GM23338 (cell line): Measurements from ENCODE around the gene LRRC4B. TPM values are rescaled to one million over a fixed set of nuclear protein-coding genes. Genes with fewer than 3 reads are reported as not detected.

ENCODE experiments used
- ATAC-seq: fragments of 200-7000 bp; cut with Tn5 transposase; 3 replicates; pipeline ENCODE4 v1.9.1; 2020
- DNase-seq: peaks from one replicate; pipeline ENCODE4 v3.0.0-alpha.2; 2015; ENCODE audit warnings: low spot score
- H2AFZ ChIP-seq: fragments of 200-600 bp; sonication (generic); 2 replicates; pipeline ENCODE4 v1.8.0; 2016; ENCODE audit warnings: antibody characterized with exemption, mild to moderate bottlenecking, moderate library complexity
- H3F3A ChIP-seq: fragments of 200-600 bp; sonication (generic); replicated peaks from 2 replicates; pipeline ENCODE4 v1.8.0; 2017; ENCODE audit warnings: antibody characterized with exemption, mixed run types, low read depth
- H3K27ac ChIP-seq: fragments of 200-600 bp; sonication (generic); 2 replicates; pipeline ENCODE4 v1.6.1; 2016; ENCODE audit warnings: low read depth
- H3K27me3 ChIP-seq: fragments of 200-600 bp; sonication (generic); 2 replicates; pipeline ENCODE4 v1.8.0; 2016; ENCODE audit warnings: mild to moderate bottlenecking, mixed run types, moderate library complexity; ENCODE audit not compliant: insufficient read depth
- H3K36me3 ChIP-seq: fragments of 200-600 bp; sonication (generic); 2 replicates; pipeline ENCODE4 v1.8.0; 2016; ENCODE audit warnings: mild to moderate bottlenecking; ENCODE audit not compliant: insufficient read depth
- H3K4me1 ChIP-seq: fragments of 200-600 bp; sonication (generic); 2 replicates; pipeline ENCODE4 v1.8.0; 2016; ENCODE audit warnings: mild to moderate bottlenecking, moderate library complexity; ENCODE audit not compliant: insufficient read depth
- H3K4me2 ChIP-seq: fragments of 200-600 bp; sonication (generic); 2 replicates; pipeline ENCODE4 v1.7.1; 2017; ENCODE audit warnings: mixed run types
- H3K4me3 ChIP-seq: fragments of 200-600 bp; sonication (generic); 2 replicates; pipeline ENCODE4 v1.6.1; 2016; ENCODE audit warnings: mixed run types
- H3K79me2 ChIP-seq: fragments of 200-600 bp; sonication (generic); replicated peaks from 2 replicates; pipeline ENCODE4 v1.8.0; 2017; ENCODE audit warnings: mild to moderate bottlenecking; ENCODE audit not compliant: insufficient read depth
- H3K9me2 ChIP-seq: fragments of 200-600 bp; sonication (generic); 2 replicates; pipeline ENCODE4 v1.8.0; 2017; ENCODE audit not compliant: insufficient read depth
- H4K20me1 ChIP-seq: fragments of 200-600 bp; sonication (generic); replicated peaks from 2 replicates; pipeline ENCODE4 v1.8.0; 2017; ENCODE audit warnings: mild to moderate bottlenecking; ENCODE audit not compliant: insufficient read depth
- H3K27ac Mint-ChIP-seq: 2 replicates; pipeline ENCODE4 v1.8.0; 2020; ENCODE audit warnings: inconsistent platforms, mild to moderate bottlenecking, moderate library complexity, mixed read lengths
- H3K27me3 Mint-ChIP-seq: 3 replicates; pipeline ENCODE4 v1.8.0; 2022; ENCODE audit warnings: low read depth, mild to moderate bottlenecking, moderate library complexity, mixed read lengths, inconsistent platforms; ENCODE audit not compliant: insufficient read depth, poor library complexity
- H3K36me3 Mint-ChIP-seq: 3 replicates; pipeline ENCODE4 v1.8.0; 2021; ENCODE audit warnings: low read depth, mild to moderate bottlenecking, inconsistent platforms, moderate library complexity, mixed read lengths
- H3K4me1 Mint-ChIP-seq: 3 replicates; pipeline ENCODE4 v1.8.0; 2020; ENCODE audit warnings: mild to moderate bottlenecking, inconsistent platforms, mixed read lengths
- H3K4me3 Mint-ChIP-seq: 3 replicates; pipeline ENCODE4 v1.8.0; 2021; ENCODE audit warnings: moderate library complexity, mild to moderate bottlenecking, inconsistent platforms, mixed read lengths
- H3K9me3 Mint-ChIP-seq: 3 replicates; pipeline ENCODE4 v1.8.0; 2020; ENCODE audit warnings: moderate library complexity, mild to moderate bottlenecking, inconsistent platforms, mixed read lengths
- CREB1 ChIP-seq: fragments of 250-450 bp; sonication (Bioruptor Pico); IDR thresholded peaks from 2 replicates; pipeline ENCODE4 v1.5.0; 2020; ENCODE audit warnings: low read depth, mild to moderate bottlenecking, moderate library complexity
- EZH2 ChIP-seq: fragments of 200-600 bp; sonication (generic); IDR thresholded peaks from one replicate; pipeline ENCODE4 v1.8.0; 2017; ENCODE audit warnings: antibody characterized with exemption, mild to moderate bottlenecking, low read depth; ENCODE audit not compliant: unreplicated experiment
- JUNB ChIP-seq: IDR thresholded peaks from one replicate; pipeline ENCODE4 v1.6.1; 2016; ENCODE audit warnings: antibody characterized with exemption; ENCODE audit not compliant: unreplicated experiment
- NANOG ChIP-seq: IDR thresholded peaks from 2 replicates; pipeline ENCODE4 v1.6.1; 2016; ENCODE audit warnings: antibody characterized with exemption, borderline replicate concordance
- POLR2AphosphoS5 ChIP-seq: IDR thresholded peaks from 2 replicates; pipeline ENCODE4 v1.6.1; 2016; ENCODE audit warnings: antibody characterized with exemption, low read depth
- STAT1 ChIP-seq: IDR thresholded peaks from one replicate; pipeline ENCODE4 v1.6.1; 2016; ENCODE audit warnings: antibody characterized with exemption; ENCODE audit not compliant: unreplicated experiment
- ZNF331 ChIP-seq: fragments of 250-450 bp; sonication (Bioruptor Pico); IDR thresholded peaks from 2 replicates; pipeline ENCODE4 v1.5.0; 2020; ENCODE audit warnings: low read depth, mild to moderate bottlenecking, moderate library complexity
- polyA plus RNA-seq: library from polyadenylated mRNA; unstranded; fragments of >200 nt; fragmentation: Nextera tagmentation; extraction: Ambion mirVana; gene quantifications from 2 replicates; pipeline ENCODE4 v1.2.1, GENCODE V29; 2016
- total RNA-seq: library from RNA; depleted of rRNA; stranded (reverse); fragments of >200 nt; shearing (Covaris generic); gene quantifications from 2 replicates; pipeline ENCODE4 v1.2.3, GENCODE V29; 2014
- TF ChIP-seq, protein P1 (sequence below): fragments of 250-450 bp; sonication (Bioruptor Pico); IDR thresholded peaks from 2 replicates; pipeline ENCODE4 v1.5.0; 2020; ENCODE audit warnings: mild to moderate bottlenecking, moderate library complexity
- TF ChIP-seq, protein P2 (sequence below): IDR thresholded peaks from 2 replicates; pipeline ENCODE4 v1.6.1; 2016; ENCODE audit warnings: antibody characterized with exemption
- TF ChIP-seq, protein P3 (sequence below): IDR thresholded peaks from one replicate; pipeline ENCODE4 v1.6.1; 2018; ENCODE audit warnings: antibody characterized with exemption; ENCODE audit not compliant: unreplicated experiment

LRRC4B gene
- total and polyA plus RNA-seq, 2 experiments from 2014 or later = 2.0 to 13.2 TPM

DNA sequence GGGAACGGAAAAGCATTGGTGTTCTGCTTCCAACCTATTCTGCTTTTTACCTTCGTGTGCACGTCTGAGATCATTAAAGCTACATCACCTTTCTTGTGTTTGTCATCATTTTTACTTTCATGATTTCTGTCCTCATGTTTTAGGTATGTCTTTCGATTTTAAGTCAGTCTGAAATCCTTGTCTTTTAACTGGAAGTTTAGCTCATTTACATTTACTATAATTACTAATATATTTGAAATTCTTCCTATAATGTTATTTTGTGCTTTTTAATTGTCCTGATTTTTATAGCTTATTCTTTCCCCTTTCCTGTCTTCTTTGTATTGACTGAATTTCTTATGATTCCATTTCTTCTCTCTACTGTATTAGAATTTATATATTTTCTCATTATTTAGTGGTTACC is 35.3 kb downstream of the LRRC4B start (continued):
- no peak for TF ChIP-seq EZH2
- no peak for TF ChIP-seq JUNB
- TF ChIP-seq STAT1 = no peak
- TF ChIP-seq NANOG = no peak
- TF ChIP-seq, protein P1, sequence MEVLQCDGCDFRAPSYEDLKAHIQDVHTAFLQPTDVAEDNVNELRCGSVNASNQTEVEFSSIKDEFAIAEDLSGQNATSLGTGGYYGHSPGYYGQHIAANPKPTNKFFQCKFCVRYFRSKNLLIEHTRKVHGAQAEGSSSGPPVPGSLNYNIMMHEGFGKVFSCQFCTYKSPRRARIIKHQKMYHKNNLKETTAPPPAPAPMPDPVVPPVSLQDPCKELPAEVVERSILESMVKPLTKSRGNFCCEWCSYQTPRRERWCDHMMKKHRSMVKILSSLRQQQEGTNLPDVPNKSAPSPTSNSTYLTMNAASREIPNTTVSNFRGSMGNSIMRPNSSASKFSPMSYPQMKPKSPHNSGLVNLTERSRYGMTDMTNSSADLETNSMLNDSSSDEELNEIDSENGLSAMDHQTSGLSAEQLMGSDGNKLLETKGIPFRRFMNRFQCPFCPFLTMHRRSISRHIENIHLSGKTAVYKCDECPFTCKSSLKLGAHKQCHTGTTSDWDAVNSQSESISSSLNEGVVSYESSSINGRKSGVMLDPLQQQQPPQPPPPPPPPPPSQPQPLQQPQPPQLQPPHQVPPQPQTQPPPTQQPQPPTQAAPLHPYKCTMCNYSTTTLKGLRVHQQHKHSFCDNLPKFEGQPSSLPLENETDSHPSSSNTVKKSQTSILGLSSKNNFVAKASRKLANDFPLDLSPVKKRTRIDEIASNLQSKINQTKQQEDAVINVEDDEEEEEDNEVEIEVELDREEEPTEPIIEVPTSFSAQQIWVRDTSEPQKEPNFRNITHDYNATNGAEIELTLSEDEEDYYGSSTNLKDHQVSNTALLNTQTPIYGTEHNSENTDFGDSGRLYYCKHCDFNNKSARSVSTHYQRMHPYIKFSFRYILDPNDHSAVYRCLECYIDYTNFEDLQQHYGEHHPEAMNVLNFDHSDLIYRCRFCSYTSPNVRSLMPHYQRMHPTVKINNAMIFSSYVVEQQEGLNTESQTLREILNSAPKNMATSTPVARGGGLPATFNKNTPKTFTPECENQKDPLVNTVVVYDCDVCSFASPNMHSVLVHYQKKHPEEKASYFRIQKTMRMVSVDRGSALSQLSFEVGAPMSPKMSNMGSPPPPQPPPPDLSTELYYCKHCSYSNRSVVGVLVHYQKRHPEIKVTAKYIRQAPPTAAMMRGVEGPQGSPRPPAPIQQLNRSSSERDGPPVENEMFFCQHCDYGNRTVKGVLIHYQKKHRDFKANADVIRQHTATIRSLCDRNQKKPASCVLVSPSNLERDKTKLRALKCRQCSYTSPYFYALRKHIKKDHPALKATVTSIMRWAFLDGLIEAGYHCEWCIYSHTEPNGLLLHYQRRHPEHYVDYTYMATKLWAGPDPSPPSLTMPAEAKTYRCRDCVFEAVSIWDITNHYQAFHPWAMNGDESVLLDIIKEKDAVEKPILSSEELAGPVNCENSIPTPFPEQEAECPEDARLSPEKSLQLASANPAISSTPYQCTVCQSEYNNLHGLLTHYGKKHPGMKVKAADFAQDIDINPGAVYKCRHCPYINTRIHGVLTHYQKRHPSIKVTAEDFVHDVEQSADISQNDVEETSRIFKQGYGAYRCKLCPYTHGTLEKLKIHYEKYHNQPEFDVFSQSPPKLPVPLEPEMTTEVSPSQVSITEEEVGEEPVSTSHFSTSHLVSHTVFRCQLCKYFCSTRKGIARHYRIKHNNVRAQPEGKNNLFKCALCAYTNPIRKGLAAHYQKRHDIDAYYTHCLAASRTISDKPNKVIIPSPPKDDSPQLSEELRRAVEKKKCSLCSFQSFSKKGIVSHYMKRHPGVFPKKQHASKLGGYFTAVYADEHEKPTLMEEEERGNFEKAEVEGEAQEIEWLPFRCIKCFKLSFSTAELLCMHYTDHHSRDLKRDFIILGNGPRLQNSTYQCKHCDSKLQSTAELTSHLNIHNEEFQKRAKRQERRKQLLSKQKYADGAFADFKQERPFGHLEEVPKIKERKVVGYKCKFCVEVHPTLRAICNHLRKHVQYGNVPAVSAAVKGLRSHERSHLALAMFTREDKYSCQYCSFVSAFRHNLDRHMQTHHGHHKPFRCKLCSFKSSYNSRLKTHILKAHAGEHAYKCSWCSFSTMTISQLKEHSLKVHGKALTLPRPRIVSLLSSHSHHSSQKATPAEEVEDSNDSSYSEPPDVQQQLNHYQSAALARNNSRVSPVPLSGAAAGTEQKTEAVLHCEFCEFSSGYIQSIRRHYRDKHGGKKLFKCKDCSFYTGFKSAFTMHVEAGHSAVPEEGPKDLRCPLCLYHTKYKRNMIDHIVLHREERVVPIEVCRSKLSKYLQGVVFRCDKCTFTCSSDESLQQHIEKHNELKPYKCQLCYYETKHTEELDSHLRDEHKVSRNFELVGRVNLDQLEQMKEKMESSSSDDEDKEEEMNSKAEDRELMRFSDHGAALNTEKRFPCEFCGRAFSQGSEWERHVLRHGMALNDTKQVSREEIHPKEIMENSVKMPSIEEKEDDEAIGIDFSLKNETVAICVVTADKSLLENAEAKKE (CRISPR knock-in tag) = no peak
- no peak for TF ChIP-seq POLR2AphosphoS5

DNA sequence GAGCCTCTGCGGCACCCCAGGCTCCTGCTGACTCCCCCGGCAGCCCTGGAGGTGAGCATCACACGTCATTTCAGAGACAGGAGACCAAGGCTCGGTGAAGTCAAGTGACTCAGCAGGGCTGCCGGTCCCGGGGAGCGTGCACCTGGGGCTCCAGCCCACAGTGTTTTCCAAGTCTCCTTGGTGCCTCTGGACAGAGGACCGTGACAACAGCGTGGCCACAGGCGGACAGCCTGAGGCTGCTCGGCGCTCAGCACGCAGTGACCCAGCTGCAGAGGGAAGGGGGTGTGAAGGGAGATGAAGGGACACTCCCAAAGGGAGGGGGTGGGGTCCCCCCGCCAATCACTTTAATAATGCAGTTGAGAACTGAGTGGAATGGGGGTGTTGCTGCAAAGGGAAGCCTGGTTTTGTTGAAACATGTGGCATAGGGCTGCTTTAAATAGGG is 37.0 kb downstream of the LRRC4B start:
- H3K4me3 Mint-ChIP-seq = no peak overlapping the region
- Histone ChIP-seq H3K27me3 (no peaks in the 10 kb centered on the region), H3F3A (no peaks in the 10 kb centered on the region), H3K4me2 (no peak overlapping the region), H3K9me2 (0 out of 2 replicates have a peak, but pooled peaks cover 3% of the 10 kb centered on the region), H3K4me1 (no peaks in the 10 kb centered on the region), H3K36me3 (no peaks in the 10 kb centered on the region), H2AFZ (no peak overlapping the region), H4K20me1 (no peaks in the 10 kb centered on the region), H3K4me3 (no peak overlapping the region), H3K27ac (no peak overlapping the region), H3K79me2 (no peaks in the 10 kb centered on the region)
- H3K4me1 Mint-ChIP-seq = no peaks in the 10 kb centered on the region
- H3K9me3 Mint-ChIP-seq = peaks cover 97% of the 10 kb centered on the region
- H3K36me3 Mint-ChIP-seq = peaks cover 30% of the 10 kb centered on the region
- no peak overlapping the region for H3K27ac Mint-ChIP-seq
- ATAC-seq (no peak), DNase-seq (no peak)
- peaks cover 4% of the 10 kb centered on the region for H3K27me3 Mint-ChIP-seq
- TF ChIP-seq, protein P2, sequence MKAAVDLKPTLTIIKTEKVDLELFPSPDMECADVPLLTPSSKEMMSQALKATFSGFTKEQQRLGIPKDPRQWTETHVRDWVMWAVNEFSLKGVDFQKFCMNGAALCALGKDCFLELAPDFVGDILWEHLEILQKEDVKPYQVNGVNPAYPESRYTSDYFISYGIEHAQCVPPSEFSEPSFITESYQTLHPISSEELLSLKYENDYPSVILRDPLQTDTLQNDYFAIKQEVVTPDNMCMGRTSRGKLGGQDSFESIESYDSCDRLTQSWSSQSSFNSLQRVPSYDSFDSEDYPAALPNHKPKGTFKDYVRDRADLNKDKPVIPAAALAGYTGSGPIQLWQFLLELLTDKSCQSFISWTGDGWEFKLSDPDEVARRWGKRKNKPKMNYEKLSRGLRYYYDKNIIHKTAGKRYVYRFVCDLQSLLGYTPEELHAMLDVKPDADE = no peak
- no peak for TF ChIP-seq ZNF331
- TF ChIP-seq, protein P3, sequence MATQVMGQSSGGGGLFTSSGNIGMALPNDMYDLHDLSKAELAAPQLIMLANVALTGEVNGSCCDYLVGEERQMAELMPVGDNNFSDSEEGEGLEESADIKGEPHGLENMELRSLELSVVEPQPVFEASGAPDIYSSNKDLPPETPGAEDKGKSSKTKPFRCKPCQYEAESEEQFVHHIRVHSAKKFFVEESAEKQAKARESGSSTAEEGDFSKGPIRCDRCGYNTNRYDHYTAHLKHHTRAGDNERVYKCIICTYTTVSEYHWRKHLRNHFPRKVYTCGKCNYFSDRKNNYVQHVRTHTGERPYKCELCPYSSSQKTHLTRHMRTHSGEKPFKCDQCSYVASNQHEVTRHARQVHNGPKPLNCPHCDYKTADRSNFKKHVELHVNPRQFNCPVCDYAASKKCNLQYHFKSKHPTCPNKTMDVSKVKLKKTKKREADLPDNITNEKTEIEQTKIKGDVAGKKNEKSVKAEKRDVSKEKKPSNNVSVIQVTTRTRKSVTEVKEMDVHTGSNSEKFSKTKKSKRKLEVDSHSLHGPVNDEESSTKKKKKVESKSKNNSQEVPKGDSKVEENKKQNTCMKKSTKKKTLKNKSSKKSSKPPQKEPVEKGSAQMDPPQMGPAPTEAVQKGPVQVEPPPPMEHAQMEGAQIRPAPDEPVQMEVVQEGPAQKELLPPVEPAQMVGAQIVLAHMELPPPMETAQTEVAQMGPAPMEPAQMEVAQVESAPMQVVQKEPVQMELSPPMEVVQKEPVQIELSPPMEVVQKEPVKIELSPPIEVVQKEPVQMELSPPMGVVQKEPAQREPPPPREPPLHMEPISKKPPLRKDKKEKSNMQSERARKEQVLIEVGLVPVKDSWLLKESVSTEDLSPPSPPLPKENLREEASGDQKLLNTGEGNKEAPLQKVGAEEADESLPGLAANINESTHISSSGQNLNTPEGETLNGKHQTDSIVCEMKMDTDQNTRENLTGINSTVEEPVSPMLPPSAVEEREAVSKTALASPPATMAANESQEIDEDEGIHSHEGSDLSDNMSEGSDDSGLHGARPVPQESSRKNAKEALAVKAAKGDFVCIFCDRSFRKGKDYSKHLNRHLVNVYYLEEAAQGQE = no peak
- no peak for TF ChIP-seq CREB1 (CRISPR knock-in tag)
- TF ChIP-seq POLR2AphosphoS5 = no peak
